HG03432 (cell line): ENCODE data around the gene IL6R.
"Not testable (repeated sequence)": the region's sequence is repeated elsewhere in the genome, so short reads cannot be mapped to it uniquely, and the experiment has no call there.

Experiments used
- ATAC-seq: cut with Tn5 transposase; IDR thresholded peaks from one replicate; pipeline ENCODE4 v1.9.1; 2021; ENCODE audit warnings: mild to moderate bottlenecking, moderate library complexity; ENCODE audit not compliant: unreplicated experiment

The IL6R gene

GRCh38 chr1:154404984-154405746 lies at the start of gene IL6R:
IL6R (plus strand) TSS chr1:154405343; CDS start chr1:154405630, 287 bp downstream.
- peak; percentile 43 for ATAC-seq

GRCh38 chr1:154358519-154358918 lies 46.6 kb upstream of the IL6R start:
- ATAC-seq, result no peak

- no peak for ATAC-seq
Observed at GRCh38 chr1:154360288-154360687, 44.9 kb upstream of the IL6R start.

GRCh38 chr1:154360881-154361280 lies 44.3 kb upstream of the IL6R start:
- ATAC-seq, result not testable (repeated sequence)

DNA sequence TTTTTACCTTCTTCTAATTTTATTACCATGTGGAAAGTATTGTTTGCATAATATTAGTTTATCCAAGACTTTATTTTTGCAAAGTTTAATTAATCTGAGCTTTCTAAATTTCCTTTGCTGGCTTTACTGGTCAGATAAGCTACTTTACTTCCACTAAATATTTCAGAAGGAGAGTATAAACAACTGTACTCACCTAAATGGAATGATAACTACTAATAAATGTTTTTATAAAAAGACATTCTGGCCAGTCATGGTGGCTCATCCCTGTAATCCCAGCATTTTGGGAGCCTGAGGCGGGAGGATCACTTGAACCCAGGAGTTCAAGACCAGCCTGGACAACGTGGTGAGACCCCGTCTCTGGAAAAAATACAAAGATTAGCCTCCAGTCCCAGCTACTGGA lies 43.8 kb upstream of the IL6R start:
- no peak for ATAC-seq

- ATAC-seq, result no peak
Observed at GRCh38 chr1:154371436-154371835, 33.7 kb upstream of the IL6R start.

- ATAC-seq, result not testable (repeated sequence)
Observed at GRCh38 chr1:154373777-154374357, 31.3 kb upstream of the IL6R start.

- ATAC-seq, result no peak
Observed at GRCh38 chr1:154379301-154379700, 25.8 kb upstream of the IL6R start.

- no peak for ATAC-seq
Observed at GRCh38 chr1:154384650-154385489, 20.3 kb upstream of the IL6R start.

GRCh38 chr1:154386643-154387352 lies 18.3 kb upstream of the IL6R start:
- peak; percentile 74 for ATAC-seq

DNA sequence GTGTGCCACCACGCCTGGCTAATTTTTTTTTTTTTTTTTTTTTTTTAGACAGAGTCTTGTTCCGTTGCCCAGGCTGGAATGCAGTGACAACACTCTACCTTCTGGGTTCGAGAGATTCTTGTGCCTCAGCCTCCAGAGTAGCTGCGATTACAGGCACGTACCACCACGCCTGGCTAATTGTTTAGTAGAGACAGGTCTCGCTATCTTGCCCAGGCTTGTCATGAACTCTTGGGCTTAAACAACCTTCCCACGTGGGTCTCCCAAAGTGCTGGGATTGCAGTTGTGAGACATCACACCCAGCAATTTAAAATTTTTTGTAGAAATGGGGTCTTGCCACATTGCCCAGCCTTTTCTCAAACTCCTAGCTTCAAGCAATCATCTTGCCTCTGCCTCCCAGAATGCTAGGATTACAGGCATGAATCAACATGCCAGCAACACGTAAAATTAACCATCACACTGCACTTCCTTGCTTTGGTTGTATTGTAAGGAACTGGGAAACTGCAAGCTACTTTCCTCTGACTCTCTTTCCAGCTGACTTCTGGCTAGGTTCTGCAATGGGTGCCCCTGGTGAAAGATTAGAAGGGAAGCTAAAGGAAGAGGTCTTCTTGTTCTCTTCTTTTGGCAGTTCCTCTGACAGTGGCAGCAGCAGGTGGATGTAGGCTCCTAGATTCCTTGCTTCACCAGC lies 13.9 kb upstream of the IL6R start:
- no peak for ATAC-seq

DNA sequence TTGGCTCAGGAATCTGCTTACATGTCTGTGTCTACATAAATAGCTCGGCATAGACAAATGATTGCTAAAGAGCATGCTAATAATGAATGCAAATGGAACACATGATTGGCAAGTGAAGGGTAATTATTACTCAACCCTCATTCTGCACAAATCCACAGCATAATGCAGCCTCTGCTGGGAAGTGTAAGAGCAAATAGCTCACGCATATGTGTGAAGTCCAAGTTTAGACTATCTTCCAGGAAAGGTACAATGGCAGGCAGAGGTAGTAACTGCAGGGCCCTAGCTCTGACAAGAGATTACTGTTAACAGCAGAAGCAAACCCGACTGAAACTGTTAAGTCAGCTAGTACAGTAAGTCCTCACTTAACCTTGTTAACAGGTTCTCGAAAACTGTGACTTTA lies 7.0 kb upstream of the IL6R start:
- no peak for ATAC-seq

DNA sequence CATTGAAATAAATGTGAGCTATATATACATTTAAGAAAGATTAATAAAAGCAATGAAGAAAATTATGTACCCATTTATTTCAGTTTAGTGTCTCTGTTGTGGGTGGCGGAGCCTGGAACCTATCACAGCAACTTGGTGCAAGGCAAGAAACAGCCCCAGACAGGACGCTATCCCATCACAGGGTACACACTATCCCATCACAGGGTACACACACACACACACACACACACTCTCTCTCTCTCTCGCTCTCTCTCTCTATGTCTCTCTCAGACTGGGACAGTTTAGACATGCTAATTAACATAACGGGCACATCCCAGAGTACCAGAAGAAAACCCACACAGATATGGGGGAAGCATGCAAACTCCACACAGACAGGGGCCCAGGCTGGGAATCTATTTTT lies 6.5 kb upstream of the IL6R start:
- no peak for ATAC-seq

- ATAC-seq, result no peak
Observed at GRCh38 chr1:154400381-154400801, 4.8 kb upstream of the IL6R start.

- no peak for ATAC-seq
Observed at GRCh38 chr1:154402409-154402921, 2.7 kb upstream of the IL6R start.

DNA sequence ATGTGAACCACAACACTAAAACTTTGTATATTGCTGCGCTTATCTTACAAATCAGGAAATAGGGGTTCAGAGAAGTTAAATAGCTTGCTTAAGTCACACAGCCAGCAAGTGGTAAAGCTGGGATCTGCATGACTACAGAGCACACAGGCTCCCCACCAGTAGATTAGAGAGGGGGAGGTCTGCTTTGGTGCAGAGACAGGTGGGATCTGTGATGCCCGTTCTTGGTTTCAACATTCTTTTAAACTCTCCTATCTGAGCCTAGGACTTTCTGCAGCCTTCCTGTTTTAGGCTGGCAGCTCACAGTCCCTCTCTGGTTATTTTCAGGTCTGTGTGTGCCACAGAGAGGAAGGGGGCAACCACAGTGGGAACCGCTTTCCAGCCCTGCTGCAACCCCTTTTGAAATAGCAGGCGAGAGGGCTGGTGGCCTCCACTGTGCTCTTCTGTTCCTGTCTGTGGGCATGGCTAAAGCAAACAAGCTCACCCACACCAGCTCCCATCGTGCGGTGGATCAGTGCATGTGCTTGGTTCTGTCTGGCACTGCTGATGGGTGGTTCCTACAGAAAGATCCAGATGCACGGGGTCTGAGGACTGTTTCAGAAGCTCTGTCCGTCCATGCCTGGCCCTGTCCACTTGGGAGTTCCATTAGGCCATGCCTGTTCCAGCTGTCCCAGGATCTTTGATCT lies 1.7 kb upstream of the IL6R start:
- ATAC-seq, result no peak

- no peak for ATAC-seq
Observed at GRCh38 chr1:154403983-154404382, 1.2 kb upstream of the IL6R start.

GRCh38 chr1:154404511-154404931 lies 622 bp upstream of the IL6R start:
- ATAC-seq, result no peak

GRCh38 chr1:154405747-154406571 lies 816 bp downstream of the IL6R start:
- peak; percentile 10 for ATAC-seq
